ENCODE measurements around the gene GPR21.

GRCh38 chr9:123005964-123006363 is 27.5 kb upstream of the GPR21 start:
- TF ChIP-seq CTCF (IDR thresholded peaks at IDR 0.05) (no peak), POLR2A (IDR thresholded peaks at IDR 0.05) (no peak)
